Immature natural killer cell (primary cell): ENCODE measurements around the gene FAM135A. TPM values are rescaled to one million over a fixed set of nuclear protein-coding genes. Genes with fewer than 3 reads are reported as not detected.
A peak's percentile ranks its signal among the peaks of the same experiment; 100 is the strongest.
"Not testable (repeated sequence)": the region's sequence is repeated elsewhere in the genome, so short reads cannot be mapped to it uniquely, and the experiment has no call there.

ENCODE experiments used
- DNase-seq, 3 donors: peaks; one replicate each; pipeline ENCODE4 v3.0.0; 2022; ENCODE audit warnings: mixed read lengths in 1 of 3
- H3K27ac Mint-ChIP-seq, 6 donors: one replicate each; pipeline ENCODE4 v1.8.0; 2020; ENCODE audit warnings: mixed read lengths in 6 of 6, mild to moderate bottlenecking in 5 of 6, inconsistent platforms in 4 of 6, moderate library complexity in 3 of 6
- H3K27me3 Mint-ChIP-seq, 3 donors: one replicate each; pipeline ENCODE4 v1.8.0; 2020 to 2021; ENCODE audit warnings: low read depth in 3 of 3, mild to moderate bottlenecking in 3 of 3, mixed read lengths in 3 of 3, moderate library complexity in 3 of 3, inconsistent platforms in 1 of 3
- H3K36me3 Mint-ChIP-seq, 3 donors: one replicate each; pipeline ENCODE4 v1.8.0; 2020; ENCODE audit warnings: mixed read lengths in 3 of 3, inconsistent platforms in 2 of 3, mild to moderate bottlenecking in 2 of 3
- H3K4me1 Mint-ChIP-seq, 2 donors: one replicate each; pipeline ENCODE4 v1.8.0; 2020; ENCODE audit warnings: inconsistent platforms in 2 of 2, mild to moderate bottlenecking in 2 of 2, mixed read lengths in 2 of 2, moderate library complexity in 1 of 2
- H3K4me3 Mint-ChIP-seq, 5 donors: one replicate each; pipeline ENCODE4 v1.8.0; 2020; ENCODE audit warnings: mild to moderate bottlenecking in 5 of 5, mixed read lengths in 5 of 5, inconsistent platforms in 3 of 5, moderate library complexity in 3 of 5
- H3K9me3 Mint-ChIP-seq, 6 donors: one replicate each; pipeline ENCODE4 v1.8.0; 2020; ENCODE audit warnings: mild to moderate bottlenecking in 6 of 6, mixed read lengths in 6 of 6, inconsistent platforms in 4 of 6, moderate library complexity in 3 of 6
- polyA plus RNA-seq, 3 donors: library from polyadenylated mRNA; unstranded; fragments of 300-500 nt; fragmentation: Illumina TruSeq; gene quantifications; one replicate each; pipeline ENCODE4 v1.2.3, GENCODE V29; 2021

Gene FAM135A
- polyA plus RNA-seq, 3 donors from 2014 or later: 2.1 to 2.5 TPM; not detected in 1

DNA sequence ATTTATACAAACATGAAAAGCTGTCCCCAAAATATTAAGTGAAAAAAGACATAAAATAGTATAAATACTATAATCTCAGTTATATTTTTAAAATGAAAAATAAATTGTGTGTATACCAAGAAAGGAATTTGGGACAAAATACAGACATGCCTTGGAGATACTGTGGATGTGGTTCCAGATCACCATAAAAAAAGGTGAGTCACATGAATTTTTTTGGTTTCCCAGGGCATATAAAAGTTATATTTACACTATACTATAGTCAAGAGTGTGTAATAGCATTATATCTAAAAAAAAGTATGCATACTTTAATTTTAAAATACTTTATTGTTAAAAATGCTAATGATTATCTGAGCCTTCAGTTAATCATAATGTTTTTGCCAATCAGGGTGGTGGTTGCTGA is 136.0 kb downstream of the FAM135A start:
- peaks cover 0 to 3% (median 2%) of the 10 kb centered on the region in 3 donors for H3K27me3 Mint-ChIP-seq
- peaks cover 0 to 5% (median 0%) of the 10 kb centered on the region in 3 donors for H3K36me3 Mint-ChIP-seq
- no peaks in the 10 kb centered on the region for H3K4me1 Mint-ChIP-seq
- no peak overlapping the region for H3K4me3 Mint-ChIP-seq
- H3K27ac Mint-ChIP-seq: no peak overlapping the region
- H3K9me3 Mint-ChIP-seq: no peaks in the 10 kb centered on the region
- DNase-seq: no peak

DNA sequence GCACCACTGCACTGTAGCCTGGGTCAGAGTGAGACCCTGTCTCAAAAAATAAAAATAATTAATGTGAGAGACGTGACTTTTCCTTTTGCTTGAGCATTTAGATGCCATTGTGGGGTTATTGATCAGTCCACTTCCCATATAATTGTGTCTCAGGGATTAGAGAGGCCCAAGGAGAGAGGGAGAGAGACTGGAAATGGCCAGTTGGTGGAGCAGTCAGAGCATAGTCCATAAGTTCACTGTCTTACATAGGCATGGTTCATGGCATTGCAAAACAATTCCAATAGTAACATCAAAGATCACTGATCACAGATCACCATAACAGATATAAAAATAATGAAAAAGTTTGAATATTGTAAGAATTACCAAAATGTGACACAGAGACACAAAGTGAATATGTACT is 138.3 kb downstream of the FAM135A start:
- H3K36me3 Mint-ChIP-seq: peaks cover 0 to 5% (median 0%) of the 10 kb centered on the region in 3 donors
- no peaks in the 10 kb centered on the region for H3K4me1 Mint-ChIP-seq
- H3K4me3 Mint-ChIP-seq: no peak overlapping the region
- H3K27me3 Mint-ChIP-seq: peaks cover 0 to 4% (median 2%) of the 10 kb centered on the region in 3 donors
- DNase-seq: no peak
- no peak overlapping the region for H3K27ac Mint-ChIP-seq
- no peaks in the 10 kb centered on the region for H3K9me3 Mint-ChIP-seq

DNA sequence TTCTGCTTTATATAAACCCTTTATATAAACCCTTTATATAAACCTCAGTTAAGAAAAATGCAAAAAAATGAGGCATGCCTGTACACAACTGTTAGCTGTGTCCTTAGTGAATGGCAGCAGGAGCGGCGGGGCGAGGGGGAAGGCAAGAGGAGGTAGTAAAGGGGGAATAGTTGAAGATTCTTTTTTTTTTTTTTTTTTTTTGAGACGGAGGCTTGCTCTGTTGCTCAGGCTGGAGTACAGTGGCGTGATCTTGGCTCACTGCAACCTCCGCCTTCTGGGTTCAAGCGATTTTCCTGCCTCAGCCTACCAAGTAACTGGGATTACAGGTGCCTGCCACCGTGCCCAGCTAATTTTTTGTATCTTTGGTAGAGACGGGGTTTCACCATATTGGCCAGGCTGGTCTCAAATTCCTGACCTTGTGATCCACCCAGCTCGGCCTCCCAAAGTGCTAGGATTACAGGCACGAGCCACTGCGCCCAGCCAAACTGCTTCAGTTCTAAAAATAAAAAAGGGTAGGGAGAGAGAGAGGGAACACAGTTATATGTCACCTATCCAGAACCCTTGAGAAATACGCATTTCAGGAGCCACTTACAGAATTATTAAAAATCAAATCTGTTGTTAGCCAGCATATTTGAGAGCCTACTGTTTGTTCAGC is 139.1 kb downstream of the FAM135A start:
- not testable (repeated sequence) for H3K4me3 Mint-ChIP-seq, DNase-seq, H3K27ac Mint-ChIP-seq, H3K4me1 Mint-ChIP-seq, H3K36me3 Mint-ChIP-seq, H3K27me3 Mint-ChIP-seq, H3K9me3 Mint-ChIP-seq

DNA sequence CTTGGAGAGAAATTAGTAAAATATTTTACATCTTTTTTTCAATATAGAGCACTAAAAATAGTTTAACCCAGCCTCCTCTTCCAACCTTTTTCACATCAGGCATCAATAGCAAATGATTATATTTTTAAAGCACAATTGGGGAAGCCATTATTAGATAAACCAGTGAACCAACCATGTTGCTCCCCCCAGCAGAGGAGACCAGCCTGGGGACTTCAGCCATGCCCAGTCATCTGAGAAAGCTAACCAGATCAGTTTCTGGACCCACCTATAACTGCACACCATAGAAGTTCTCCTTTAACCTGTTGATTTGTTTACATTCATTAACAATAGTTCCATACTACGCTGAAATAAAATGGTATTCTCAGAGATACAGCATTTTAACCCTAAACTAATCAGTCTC is 139.7 kb downstream of the FAM135A start:
- no peak for DNase-seq
- H3K9me3 Mint-ChIP-seq: no peaks in the 10 kb centered on the region
- H3K4me3 Mint-ChIP-seq: no peak overlapping the region
- H3K27me3 Mint-ChIP-seq: peaks cover 0 to 4% (median 2%) of the 10 kb centered on the region in 3 donors
- no peaks in the 10 kb centered on the region for H3K4me1 Mint-ChIP-seq
- H3K36me3 Mint-ChIP-seq: peaks cover 0 to 5% (median 0%) of the 10 kb centered on the region in 3 donors
- H3K27ac Mint-ChIP-seq: no peak overlapping the region

DNA sequence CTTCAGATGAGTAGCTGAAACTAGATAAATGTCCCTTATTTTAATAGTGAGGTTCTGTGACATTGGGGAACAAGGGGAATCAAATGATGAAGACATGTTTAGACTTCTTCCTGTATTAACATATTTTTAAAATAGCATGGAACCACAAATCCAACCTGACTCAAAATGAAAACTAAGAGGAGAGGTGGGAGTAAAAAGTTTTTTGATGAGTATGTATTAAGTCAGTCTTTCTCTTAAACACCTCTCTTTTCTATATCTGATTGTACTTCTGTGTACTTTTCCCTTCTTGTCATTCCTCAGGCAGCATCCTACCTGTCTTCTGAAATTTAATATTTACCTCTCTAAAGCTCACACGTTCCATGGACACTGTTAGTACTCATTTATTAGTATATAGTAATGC is 144.7 kb downstream of the FAM135A start:
- H3K36me3 Mint-ChIP-seq: peaks cover 0 to 4% (median 0%) of the 10 kb centered on the region in 3 donors
- peaks cover 0 to 2% (median 1%) of the 10 kb centered on the region in 3 donors for H3K27me3 Mint-ChIP-seq
- DNase-seq: no peak
- no peak overlapping the region for H3K4me3 Mint-ChIP-seq
- H3K27ac Mint-ChIP-seq: no peak overlapping the region
- no peaks in the 10 kb centered on the region for H3K9me3 Mint-ChIP-seq
- no peaks in the 10 kb centered on the region for H3K4me1 Mint-ChIP-seq

DNA sequence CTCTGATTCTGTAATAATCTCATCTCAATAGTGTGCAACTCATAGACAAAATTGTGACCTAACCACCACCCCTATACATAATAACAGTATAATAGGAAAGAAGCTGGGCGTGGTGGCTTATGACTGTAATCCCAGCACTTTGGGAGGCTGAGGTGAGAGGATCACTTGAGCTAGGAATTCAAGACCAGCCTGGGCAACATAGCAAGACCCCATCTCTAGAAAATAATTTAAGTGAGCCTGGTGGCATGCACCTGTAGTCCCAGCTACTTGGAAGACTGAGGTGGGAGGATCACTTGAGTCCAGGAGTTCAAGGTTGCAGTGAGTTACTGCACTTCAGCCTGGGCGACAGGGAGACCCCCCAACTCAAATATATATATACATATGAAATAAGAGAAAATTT is 149.1 kb downstream of the FAM135A start:
- not testable (repeated sequence) for H3K9me3 Mint-ChIP-seq, H3K27me3 Mint-ChIP-seq, DNase-seq, H3K4me3 Mint-ChIP-seq, H3K36me3 Mint-ChIP-seq, H3K27ac Mint-ChIP-seq
- peaks cover 12 to 14% of the 10 kb centered on the region in 2 donors for H3K4me1 Mint-ChIP-seq

DNA sequence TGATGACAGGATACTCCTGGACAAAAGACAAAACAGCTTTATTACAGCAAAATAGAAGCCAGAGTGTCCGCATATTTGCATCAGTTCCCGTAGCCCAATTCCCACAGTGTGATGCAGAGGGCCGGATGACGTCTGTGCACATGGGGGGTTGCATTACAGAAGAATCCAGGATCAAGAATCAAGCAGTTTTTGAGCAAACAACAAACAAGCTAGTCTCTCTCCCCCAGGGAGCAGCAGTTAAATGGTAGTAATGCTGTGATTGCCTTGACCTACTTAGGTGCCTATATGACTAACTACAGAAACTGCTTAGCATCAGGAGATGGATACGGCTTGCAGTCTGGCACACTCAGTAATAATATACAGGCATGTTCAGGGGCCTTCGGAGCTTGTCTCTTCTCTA is 150.2 kb downstream of the FAM135A start:
- H3K27me3 Mint-ChIP-seq: peaks cover 1 to 7% (median 4%) of the 10 kb centered on the region in 3 donors
- no peaks in the 10 kb centered on the region for H3K9me3 Mint-ChIP-seq
- no peak overlapping the region for H3K27ac Mint-ChIP-seq
- peaks cover 15 to 24% of the 10 kb centered on the region in 2 donors for H3K4me1 Mint-ChIP-seq
- no peak for DNase-seq
- no peaks in the 10 kb centered on the region for H3K36me3 Mint-ChIP-seq
- H3K4me3 Mint-ChIP-seq: no peak overlapping the region

DNA sequence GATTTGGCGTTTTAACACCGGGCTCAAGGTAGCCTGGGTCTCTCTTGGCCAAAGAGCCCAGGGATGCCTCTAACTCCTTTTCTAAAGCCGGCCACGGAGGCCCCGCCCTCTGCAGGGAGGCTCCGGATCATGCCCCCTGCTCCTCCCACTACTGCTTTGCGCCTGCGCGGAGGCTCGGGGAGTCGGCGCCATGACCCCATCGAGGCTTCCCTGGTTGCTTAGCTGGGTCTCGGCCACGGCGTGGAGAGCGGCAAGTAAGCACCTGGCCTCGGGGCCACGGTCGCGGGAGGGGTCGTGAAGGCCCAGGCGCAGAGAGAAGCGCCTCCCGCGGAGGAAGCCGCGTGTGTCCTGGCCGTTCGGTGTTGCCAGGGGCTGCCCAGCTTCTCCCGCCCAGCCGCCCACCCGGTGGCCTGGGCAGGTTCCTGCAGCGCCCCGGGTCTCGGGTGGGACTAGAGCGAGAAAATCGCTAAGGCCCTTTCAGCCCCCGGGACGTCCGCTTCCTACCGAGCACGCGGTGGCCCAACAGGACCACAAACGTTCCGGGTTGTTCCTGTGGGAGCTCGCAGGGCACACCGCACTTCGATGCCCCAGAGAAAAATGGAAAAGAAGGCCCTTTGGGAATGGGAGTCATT is 153.6 kb downstream of the FAM135A start, which contains the start of gene SDHAF4:
Gene SDHAF4 (plus strand): TSS at position 180 of the 632 bp plus-strand sequence. CDS start 11 bp downstream, at position 191.
- Mint-ChIP-seq H3K27ac (peak within 1 kb of the TSS; percentile 65 to 93 (median 79)), H3K27me3 (peaks cover 3 to 7% (median 4%) of the 10 kb centered on the region in 3 donors), H3K36me3 (peaks cover 0 to 3% (median 0%) of the 10 kb centered on the region in 3 donors)

DNA sequence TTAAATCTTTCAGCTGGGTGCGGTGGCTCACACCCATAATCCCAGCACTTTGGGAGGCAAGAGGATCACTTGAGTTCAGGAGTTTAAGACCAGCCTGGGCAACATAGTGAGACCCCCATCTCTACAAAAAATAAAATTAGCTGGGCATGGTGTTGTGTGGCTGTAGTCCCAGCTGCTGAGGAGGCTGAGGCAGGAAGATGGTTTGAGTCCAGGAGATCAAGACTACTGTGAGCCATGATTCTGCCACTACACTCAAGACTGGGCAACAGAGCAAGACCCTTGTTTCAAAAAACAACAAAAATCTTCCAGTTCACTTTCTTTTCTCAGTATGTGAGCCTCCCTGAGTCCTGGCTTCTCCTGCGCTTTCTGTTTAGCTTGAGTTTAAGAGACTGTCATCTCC is 161.3 kb downstream of the FAM135A start:
- Mint-ChIP-seq H3K27me3 (peaks cover 0 to 2% (median 2%) of the 10 kb centered on the region in 3 donors), H3K27ac (peak overlapping the region in 1 of 6 donors; percentile 73), H3K36me3 (peaks cover 0 to 2% (median 0%) of the 10 kb centered on the region in 3 donors), H3K4me1 (peaks cover 2 to 10% of the 10 kb centered on the region in 2 donors), H3K4me3 (no peak overlapping the region), H3K9me3 (no peaks in the 10 kb centered on the region)
- no peak for DNase-seq

More for the DNA sequence above, 153.6 kb downstream of the FAM135A start, which contains the start of gene SDHAF4:
- peaks cover 15 to 29% of the 10 kb centered on the region in 2 donors for H3K4me1 Mint-ChIP-seq
- no peaks in the 10 kb centered on the region for H3K9me3 Mint-ChIP-seq
- DNase-seq: peak; percentile 93 to 94 (median 94)
- peak within 1 kb of the TSS; percentile 83 to 93 (median 89) for H3K4me3 Mint-ChIP-seq

DNA sequence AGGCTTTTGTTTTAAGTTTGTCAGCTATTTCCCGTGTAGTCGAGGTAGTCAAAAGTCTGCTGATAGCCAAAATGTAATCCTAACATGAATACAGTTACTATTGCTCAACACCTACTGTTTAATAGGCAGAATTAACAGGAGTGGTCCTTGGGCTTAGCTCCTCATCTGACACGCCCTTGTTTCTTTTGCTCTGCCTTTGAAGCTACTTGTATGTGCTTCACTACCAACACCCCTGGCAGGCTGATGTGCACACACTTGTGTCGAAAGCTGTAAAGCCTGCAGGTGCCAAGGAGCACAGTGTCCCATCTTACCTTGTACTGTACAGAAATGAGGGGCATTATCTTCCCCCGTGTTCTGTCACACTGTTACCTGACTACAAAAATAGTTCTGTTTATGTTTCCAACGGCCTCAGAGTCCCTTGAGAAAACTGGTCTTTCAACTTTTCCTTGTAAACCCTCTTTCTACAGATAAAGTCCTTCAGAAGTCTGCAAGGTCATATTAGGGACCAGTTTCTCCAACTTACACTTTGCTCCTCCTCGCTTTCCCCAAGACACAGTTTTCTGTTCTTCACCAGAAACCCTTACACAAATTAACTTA is 162.7 kb downstream of the FAM135A start:
- Mint-ChIP-seq H3K36me3 (peaks cover 4 to 9% (median 7%) of the 10 kb centered on the region in 3 donors), H3K27me3 (peaks cover 0 to 2% (median 2%) of the 10 kb centered on the region in 3 donors), H3K4me3 (no peak overlapping the region), H3K27ac (peak overlapping the region in 2 of 6 donors; percentile 24 to 34), H3K4me1 (peaks cover 2 to 7% of the 10 kb centered on the region in 2 donors), H3K9me3 (no peaks in the 10 kb centered on the region)
- DNase-seq: no peak

DNA sequence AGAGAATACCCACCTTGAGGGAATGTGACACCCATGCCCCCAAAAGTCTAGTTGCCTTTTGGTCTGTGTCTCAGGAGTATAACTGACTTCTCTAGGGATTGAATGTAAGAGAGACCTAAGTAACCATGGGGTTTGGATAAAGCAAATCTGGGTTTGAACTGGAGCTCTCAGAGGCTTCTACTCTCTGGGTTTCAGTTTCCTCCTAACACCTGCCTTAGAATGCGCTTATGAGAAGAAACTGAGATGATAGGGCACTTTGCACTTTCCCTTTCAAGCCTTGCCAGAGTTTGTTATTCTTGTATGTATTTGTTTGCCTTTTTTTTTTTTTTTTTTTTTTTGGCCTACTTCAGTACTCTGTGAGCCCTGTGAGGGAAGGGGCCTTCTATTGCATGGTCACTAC is 172.8 kb downstream of the FAM135A start:
- no peak for DNase-seq
- Mint-ChIP-seq H3K27me3 (no peaks in the 10 kb centered on the region), H3K4me3 (no peak overlapping the region), H3K27ac (no peak overlapping the region), H3K4me1 (peaks cover 0 to 5% of the 10 kb centered on the region in 2 donors), H3K9me3 (no peaks in the 10 kb centered on the region), H3K36me3 (peaks cover 27 to 42% (median 35%) of the 10 kb centered on the region in 3 donors)

DNA sequence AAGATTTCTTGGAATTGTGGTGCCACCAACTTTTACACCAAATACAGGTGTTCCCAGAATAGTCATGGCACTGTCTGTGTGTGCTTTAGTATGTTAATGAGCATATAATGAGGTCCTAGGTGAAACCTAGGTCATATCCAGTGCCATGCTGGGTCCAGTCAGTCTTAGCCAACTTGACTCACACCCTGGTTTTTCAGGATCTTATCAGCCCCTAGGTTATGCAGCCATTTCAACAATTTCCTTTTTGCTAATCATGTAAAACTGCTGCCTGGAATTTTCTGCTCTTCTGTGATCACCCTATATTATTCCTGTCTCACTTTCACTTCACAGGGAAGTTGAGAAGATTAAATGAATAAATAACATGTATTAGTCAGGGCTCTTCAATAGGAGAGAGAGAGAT is 177.1 kb downstream of the FAM135A start:
- peaks cover 0 to 5% of the 10 kb centered on the region in 2 donors for H3K4me1 Mint-ChIP-seq
- no peaks in the 10 kb centered on the region for H3K27me3 Mint-ChIP-seq
- H3K9me3 Mint-ChIP-seq: no peaks in the 10 kb centered on the region
- H3K27ac Mint-ChIP-seq: no peak overlapping the region
- peaks cover 10 to 24% (median 16%) of the 10 kb centered on the region in 3 donors for H3K36me3 Mint-ChIP-seq
- DNase-seq: no peak
- H3K4me3 Mint-ChIP-seq: no peak overlapping the region

DNA sequence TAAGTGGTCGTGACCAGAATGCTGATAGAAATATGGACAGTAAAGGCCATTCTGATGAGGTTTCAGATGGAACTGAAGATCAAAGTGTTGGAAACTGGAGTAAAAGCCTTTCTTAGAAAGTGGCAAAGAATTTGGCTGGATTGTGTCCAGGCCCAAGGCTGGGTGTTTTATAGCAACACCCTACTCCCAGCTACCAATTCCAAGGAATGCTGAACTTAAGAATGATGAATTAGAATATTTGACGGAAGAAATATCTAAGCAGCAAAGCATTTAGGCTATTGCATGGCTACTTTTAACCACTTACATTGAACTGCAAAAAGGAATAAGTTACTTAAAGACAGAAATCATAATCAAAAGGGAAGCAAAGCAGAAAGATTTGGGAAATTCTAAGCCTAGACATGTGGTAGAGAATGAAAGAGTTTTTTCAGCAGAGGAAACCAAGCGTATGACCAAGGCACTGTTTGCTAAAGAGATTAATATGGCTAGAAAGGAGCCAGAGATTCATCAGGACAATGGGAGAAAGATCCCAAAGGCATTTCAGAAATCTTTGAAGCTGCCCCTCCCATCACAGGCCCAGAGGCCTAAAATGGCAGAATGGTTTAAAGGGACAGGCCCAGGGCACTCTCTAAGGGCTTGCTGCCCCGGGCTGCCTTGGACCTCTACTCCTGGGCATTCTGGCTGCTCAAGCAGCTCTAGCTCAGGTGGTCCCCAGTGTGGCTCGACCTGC is 179.2 kb downstream of the FAM135A start:
- Mint-ChIP-seq H3K4me1 (no peaks in the 10 kb centered on the region), H3K27me3 (no peaks in the 10 kb centered on the region), H3K9me3 (no peaks in the 10 kb centered on the region), H3K36me3 (peaks cover 4 to 14% (median 11%) of the 10 kb centered on the region in 3 donors), H3K4me3 (no peak overlapping the region), H3K27ac (no peak overlapping the region)
- no peak for DNase-seq
